ENCODE data around the gene KIF16B.
"Not testable (repeated sequence)": the region's sequence is repeated elsewhere in the genome, so short reads cannot be mapped to it uniquely, and the experiment has no call there.

KIF16B gene, protein sequence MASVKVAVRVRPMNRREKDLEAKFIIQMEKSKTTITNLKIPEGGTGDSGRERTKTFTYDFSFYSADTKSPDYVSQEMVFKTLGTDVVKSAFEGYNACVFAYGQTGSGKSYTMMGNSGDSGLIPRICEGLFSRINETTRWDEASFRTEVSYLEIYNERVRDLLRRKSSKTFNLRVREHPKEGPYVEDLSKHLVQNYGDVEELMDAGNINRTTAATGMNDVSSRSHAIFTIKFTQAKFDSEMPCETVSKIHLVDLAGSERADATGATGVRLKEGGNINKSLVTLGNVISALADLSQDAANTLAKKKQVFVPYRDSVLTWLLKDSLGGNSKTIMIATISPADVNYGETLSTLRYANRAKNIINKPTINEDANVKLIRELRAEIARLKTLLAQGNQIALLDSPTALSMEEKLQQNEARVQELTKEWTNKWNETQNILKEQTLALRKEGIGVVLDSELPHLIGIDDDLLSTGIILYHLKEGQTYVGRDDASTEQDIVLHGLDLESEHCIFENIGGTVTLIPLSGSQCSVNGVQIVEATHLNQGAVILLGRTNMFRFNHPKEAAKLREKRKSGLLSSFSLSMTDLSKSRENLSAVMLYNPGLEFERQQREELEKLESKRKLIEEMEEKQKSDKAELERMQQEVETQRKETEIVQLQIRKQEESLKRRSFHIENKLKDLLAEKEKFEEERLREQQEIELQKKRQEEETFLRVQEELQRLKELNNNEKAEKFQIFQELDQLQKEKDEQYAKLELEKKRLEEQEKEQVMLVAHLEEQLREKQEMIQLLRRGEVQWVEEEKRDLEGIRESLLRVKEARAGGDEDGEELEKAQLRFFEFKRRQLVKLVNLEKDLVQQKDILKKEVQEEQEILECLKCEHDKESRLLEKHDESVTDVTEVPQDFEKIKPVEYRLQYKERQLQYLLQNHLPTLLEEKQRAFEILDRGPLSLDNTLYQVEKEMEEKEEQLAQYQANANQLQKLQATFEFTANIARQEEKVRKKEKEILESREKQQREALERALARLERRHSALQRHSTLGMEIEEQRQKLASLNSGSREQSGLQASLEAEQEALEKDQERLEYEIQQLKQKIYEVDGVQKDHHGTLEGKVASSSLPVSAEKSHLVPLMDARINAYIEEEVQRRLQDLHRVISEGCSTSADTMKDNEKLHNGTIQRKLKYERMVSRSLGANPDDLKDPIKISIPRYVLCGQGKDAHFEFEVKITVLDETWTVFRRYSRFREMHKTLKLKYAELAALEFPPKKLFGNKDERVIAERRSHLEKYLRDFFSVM (N-terminal part only)

GRCh38 chr20:16573001-16573965, at the start of gene KIF16B:
Gene KIF16B (minus strand): TSS chr20:16573448. CDS start chr20:16573275, 173 bp downstream.
- DNase-seq (ENCODE audit: low spot score): peak; percentile 83

DNA sequence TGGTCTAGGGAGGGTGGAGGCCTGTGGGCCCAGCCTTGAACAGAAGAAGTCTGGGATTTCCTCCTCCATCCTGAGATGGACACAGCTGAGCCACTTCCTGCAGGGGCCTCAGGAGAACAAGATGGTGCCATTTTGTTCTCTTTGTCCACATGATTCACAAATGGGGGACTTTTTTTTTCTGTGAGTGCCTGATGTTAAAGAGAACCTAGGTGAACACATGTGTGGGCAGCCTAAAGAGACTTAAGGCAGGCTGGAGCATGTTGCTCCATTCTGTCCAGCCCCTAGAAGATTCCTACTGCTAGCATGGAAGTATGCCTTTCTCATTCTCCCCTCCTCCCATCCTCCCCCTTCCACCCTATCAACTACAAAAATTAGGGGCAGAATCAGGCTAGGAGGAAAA, 49.3 kb upstream of the KIF16B start:
- no peak for DNase-seq (ENCODE audit: low spot score)

GRCh38 chr20:16621435-16622141, 48.3 kb upstream of the KIF16B start:
- no peak for DNase-seq (ENCODE audit: low spot score)

DNA sequence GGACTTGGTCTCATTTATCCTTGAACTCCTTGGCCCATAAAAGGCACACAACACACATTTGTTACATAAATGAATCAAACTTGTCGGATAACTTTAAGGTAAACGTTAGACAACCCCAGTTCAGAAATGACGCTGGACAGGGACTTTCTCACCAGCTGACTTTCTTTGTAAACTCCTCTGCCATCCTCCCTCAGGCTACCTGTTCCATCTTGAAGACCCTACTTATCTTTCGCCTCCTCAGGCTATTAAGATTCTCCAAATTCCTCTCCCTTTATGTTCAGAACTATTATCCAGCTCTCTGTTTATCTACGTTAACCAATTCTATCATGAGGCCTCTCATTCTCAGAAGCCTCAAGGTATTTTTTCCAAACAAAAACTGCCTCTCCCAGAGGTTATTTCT, 47.7 kb upstream of the KIF16B start:
- DNase-seq (ENCODE audit: low spot score): no peak

DNA sequence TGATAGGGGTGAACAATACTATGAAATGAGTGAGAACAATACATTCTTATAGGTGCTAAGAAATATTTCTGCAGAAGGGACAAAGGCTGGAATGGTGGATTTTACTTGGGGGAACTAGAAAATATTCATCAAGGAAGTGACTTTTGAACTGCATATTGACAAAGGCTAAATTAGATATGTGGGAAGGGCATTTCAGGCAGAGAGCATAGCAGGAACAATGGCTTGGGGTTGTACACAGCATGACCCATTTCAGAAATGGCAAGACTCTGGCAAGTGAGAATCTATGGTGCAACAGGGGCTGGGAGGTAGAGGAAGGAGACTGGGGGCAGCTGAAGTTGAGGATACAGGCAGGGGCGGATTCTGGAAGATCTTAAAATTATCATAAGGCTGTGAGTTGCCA, 46.7 kb upstream of the KIF16B start:
- no peak for DNase-seq (ENCODE audit: low spot score)

- no peak for DNase-seq (ENCODE audit: low spot score)
These were observed 43.8 kb upstream of the KIF16B start for GRCh38 chr20:16617056-16617455.

GRCh38 chr20:16616317-16616716, 43.1 kb upstream of the KIF16B start:
- DNase-seq (ENCODE audit: low spot score): no peak

- DNase-seq (ENCODE audit: low spot score): no peak
These were observed 42.0 kb upstream of the KIF16B start for GRCh38 chr20:16615199-16615598.

DNA sequence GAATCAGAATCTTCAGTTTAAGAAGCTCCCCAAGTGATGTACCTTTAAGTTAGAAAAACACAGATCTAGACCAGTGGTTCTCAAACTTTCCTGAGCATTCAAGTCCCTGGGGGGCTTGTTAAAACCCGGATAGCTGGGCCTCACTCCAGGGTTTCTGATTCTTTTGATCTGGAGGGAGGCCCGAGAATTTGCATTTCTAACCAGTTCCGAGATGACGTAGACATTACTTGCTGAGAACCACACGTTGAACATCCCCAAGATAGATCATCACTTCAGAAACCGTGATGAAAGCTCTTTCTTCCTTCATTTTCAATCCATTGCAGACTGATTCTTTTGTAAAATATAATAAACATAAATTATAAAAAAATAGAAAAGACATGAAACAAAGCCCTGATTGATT, 40.7 kb upstream of the KIF16B start:
- DNase-seq (ENCODE audit: low spot score): no peak

- DNase-seq (ENCODE audit: low spot score): no peak
These were observed 39.5 kb upstream of the KIF16B start for GRCh38 chr20:16612706-16613105.

- no peak for DNase-seq (ENCODE audit: low spot score)
These were observed 38.6 kb upstream of the KIF16B start for GRCh38 chr20:16611817-16612216.

DNA sequence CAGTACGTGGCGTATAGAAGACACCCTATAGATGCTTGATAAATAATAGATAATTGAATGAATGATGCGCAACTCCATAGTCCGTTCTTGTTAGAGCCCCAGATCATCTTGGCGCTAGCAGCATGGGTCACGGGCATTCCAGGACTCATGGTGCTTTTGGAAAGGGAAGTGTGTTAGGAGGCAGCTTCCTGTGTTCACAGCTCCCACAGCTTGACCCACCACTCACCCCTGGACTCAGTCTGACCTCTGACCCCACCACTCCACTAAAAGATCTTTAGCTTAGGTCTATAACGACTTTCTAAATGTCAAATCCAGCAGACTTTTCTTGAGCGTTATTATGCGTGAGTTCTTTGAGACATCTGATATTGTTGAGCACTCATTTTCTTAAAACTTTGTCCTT, 35.8 kb upstream of the KIF16B start:
- DNase-seq (ENCODE audit: low spot score): no peak

DNA sequence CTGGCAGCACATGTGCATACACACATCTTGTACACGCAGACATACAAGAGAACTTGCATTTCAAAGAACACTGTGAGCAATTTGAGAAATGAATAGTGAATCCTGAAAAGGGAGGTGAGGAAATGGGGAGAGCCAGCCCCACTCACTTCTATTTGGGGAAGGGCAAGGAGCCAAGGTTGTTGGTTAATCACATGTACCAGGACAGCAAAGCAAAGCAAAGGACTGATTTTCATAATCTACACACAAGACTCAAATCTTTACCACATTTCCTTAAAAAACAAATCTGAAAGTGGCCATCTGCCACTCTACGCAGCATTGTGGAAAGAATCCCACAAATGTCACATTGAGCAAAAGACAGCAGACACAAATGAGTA, 35.0 kb upstream of the KIF16B start:
- DNase-seq (ENCODE audit: low spot score): no peak

DNA sequence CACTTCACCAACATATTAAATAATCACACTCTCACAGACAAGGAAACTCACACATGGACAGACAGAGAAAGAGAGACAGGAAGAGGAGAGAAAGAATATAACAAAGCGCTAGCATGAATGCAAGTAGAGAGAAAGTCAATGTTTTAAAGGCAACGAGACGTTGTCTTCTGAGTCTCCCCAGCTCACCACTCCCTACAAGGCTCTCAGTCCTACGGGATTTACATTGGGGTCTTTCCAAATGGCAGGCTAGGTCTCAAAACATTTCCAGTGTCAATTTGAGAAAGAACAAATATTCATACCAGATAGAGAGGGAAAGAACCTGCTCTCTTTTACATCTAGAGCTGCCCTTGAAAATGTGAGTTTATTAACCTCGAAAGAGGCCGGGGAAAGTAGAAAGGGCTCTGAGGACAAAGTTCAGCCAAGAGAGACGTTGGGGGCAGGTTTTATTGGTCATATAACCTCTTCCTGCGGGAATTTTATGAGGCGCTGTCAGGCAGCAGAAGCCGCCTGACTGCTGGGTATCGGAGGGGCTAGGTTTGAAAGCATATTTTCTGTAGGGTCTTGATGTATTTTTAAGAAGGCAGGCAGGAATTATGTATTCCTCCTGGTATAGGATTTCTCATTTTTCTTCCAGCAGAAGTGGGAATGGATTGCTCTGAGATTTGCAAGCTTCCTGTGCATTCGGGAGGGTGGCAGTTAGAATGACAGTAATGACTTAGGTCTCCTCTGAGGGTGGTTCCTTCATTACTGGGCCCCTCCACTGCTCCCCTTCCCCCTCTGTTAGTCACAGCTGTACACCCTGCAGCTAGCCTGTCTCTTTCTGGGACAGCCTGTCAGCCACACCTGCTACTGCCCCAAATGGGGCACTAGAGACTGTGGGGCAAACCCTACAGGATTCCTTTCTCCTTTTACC, 34.4 kb upstream of the KIF16B start:
- DNase-seq (ENCODE audit: low spot score): no peak

DNA sequence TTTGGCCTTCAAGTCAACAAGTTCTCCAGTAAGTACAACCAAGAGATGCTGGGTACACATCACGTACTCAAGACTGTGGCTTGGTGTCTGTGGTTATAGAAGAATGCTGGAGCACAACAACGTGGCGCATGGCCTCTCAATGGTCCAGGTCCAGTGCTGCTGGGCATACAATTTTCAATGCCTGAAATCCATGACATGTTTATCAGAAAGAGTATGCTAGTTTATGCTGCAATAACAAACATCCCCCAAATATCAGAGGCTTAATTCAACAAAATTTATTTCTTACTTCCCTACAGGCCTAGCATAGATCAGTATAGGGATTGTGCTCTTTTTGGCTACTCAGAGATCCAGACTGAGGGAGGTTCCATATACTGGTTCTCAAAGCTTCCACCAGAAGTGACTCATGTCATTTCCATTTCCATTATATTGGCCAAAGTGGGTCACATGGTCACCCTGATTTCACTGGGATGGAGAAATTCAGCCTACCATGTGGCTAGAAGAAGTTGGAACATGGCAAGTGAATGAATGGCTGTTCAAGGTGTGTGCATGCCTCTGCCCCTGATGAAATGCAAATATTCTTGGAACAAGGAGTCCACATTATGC, 33.3 kb upstream of the KIF16B start:
- no peak for DNase-seq (ENCODE audit: low spot score)

DNA sequence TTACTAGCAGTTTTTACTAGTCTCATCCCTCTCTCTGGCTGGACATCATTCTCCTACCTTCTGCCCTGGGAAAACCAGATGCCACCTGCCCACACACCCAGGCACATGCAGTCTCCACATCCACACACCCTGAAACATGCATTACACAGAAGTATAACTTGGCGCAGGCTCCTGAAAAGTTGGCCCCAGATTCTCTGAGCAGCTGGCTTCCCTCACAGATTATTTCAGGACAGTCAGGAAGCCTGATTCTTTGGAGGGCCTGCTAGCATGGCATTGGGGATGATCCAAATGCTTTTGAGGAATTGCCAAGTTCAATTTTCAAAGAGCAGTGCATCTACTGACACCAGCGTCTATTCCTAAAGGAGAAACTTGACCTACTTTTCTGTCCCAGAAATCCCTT, 27.8 kb upstream of the KIF16B start:
- no peak for DNase-seq (ENCODE audit: low spot score)

DNA sequence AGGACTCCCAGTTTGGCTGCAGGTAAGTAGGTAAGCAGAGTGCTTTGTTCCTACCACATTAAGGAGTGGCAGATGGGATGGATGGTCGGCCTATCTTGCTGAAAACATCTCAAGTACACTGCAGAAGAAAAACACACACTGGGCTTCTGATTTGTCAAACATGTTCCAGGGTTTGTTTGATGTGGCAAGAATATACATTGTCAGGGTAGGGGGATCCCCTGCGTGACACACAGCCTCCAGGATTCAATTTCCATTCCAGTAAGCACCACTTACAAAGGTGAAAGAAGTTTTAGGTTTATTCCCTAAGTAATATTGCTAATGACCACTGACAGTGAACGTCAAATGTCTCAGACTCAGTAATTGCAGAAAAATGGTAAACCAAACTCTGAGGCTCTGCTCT, 26.0 kb upstream of the KIF16B start:
- DNase-seq (ENCODE audit: low spot score): no peak

DNA sequence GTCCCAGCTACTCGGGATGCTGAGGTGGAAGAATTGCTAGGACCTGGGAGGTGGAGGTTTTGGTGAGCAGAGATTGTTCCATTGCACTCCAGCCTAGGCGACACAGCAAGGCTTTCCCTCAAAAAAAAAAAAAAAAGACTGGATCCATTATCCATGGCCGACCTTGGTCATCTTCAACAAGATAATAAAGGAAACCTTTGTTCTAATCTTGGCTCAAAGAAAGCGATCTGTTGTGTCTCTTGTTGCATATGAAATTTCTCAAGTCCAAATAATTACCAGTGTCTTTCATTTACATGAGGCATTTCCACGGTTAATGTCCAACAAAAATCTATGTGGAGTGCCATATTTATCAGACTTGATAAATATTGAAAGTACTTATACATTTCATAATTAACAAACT, 23.7 kb upstream of the KIF16B start:
- no peak for DNase-seq (ENCODE audit: low spot score)

DNA sequence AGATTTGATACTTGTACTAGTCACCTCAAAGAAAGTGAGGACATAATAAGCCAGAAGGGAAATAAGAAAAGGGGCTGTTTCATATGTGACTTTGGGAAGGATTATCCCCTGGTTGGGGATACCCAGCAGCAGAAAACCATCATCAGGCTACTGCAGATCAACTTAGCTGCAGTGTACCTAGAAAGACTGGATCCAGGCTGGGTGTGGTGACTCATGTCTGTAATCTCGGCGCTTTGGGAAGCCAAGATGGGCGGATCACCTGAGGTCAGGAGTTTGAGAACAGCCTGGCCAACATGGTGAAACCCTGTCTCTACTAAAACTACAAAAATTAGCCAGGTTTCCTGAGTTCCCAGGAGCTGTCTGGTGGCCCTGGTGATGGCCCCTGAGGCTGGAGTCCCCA, 23.2 kb upstream of the KIF16B start:
- DNase-seq (ENCODE audit: low spot score): not testable (repeated sequence)
